Esophagus muscularis mucosa (tissue), 4 donors: ENCODE data around the gene GAB1. TPM values are rescaled to one million over a fixed set of nuclear protein-coding genes. Genes with fewer than 3 reads are reported as not detected.

Experiments used
- DNase-seq: peaks from one replicate; pipeline ENCODE4 v3.0.0-alpha.2; 2017; ENCODE audit errors: extremely low spot score
- H3K27ac ChIP-seq, 4 donors: fragments of 200-600 bp; sonication (generic); replicated peaks in 1 of 4; 1 replicate in 3 of 4; 2 replicates in 1 of 4; pipeline ENCODE4 v1.5.1; 2016 to 2019; ENCODE audit warnings: mild to moderate bottlenecking in 1 of 4
- H3K27me3 ChIP-seq, 4 donors: fragments of 200-600 bp; sonication (generic); one replicate each; pipeline versions ENCODE4 v1.5.1 to v1.6.0; 2016 to 2019
- H3K36me3 ChIP-seq, 4 donors: fragments of 200-600 bp; sonication (generic); one replicate each; pipeline ENCODE4 v1.5.1; 2016 to 2019
- H3K4me1 ChIP-seq, 4 donors: fragments of 200-600 bp; sonication (generic); one replicate each; pipeline ENCODE4 v1.5.1; 2016 to 2019
- H3K4me3 ChIP-seq, 4 donors: fragments of 200-600 bp; sonication (generic); 1 replicate in 2 of 4; 2 replicates in 2 of 4; pipeline ENCODE4 v1.5.1; 2016 to 2019; ENCODE audit warnings: mild to moderate bottlenecking in 4 of 4, moderate library complexity in 1 of 4
- H3K9me3 ChIP-seq, 4 donors: fragments of 200-600 bp; sonication (generic); 1 replicate in 3 of 4; 2 replicates in 1 of 4; pipeline ENCODE4 v1.5.1; 2016 to 2019
- EP300 ChIP-seq: sonication (generic); formaldehyde crosslinking; IDR thresholded peaks from one replicate; pipeline ENCODE4 v1.6.1; 2017; ENCODE audit warnings: antibody characterized with exemption
- POLR2A ChIP-seq: fragments of 450-650 bp; IDR thresholded peaks from one replicate; pipeline ENCODE4 v1.6.1; 2017; ENCODE audit warnings: antibody characterized with exemption, moderate library complexity, mild to moderate bottlenecking, low read depth
- POLR2AphosphoS5 ChIP-seq, 2 donors: sonication (generic); formaldehyde crosslinking; IDR thresholded peaks; one replicate each; pipeline ENCODE4 v1.6.1; 2017; ENCODE audit warnings: antibody characterized with exemption in 2 of 2
- WGBS: methylation state at CpG from one replicate; pipeline ENCODE4 v1.1.5; 2018; 5-methylcytosine and 5-hydroxymethylcytosine counted together
- intact Hi-C: fragments of 100-400 bp; cut with DNase I; formaldehyde crosslinking; loops from one replicate; pipeline ENCODE4 v1.15.1; 2023
- total RNA-seq, 4 donors: library from RNA; depleted of rRNA; stranded (reverse); fragments of >200 nt; gene quantifications; one replicate each; pipeline versions ENCODE4 v1.1.0 to v1.2.1, GENCODE V29; 2016
- TF ChIP-seq, protein P1 (sequence below), 3 experiments: fragments of 200-600 bp in 2 of 3; fragments of 450-650 bp in 1 of 3; sonication (generic) in 2 of 3; IDR thresholded peaks; one replicate each; pipeline ENCODE4 v1.5.1; 2017 to 2019; ENCODE audit warnings: antibody characterized with exemption in 3 of 3, mild to moderate bottlenecking in 2 of 3, moderate library complexity in 1 of 3

GAB1 gene
- total RNA-seq, 4 donors from 2014 or later, result 73.5 to 117 (median 98.8) TPM

DNA sequence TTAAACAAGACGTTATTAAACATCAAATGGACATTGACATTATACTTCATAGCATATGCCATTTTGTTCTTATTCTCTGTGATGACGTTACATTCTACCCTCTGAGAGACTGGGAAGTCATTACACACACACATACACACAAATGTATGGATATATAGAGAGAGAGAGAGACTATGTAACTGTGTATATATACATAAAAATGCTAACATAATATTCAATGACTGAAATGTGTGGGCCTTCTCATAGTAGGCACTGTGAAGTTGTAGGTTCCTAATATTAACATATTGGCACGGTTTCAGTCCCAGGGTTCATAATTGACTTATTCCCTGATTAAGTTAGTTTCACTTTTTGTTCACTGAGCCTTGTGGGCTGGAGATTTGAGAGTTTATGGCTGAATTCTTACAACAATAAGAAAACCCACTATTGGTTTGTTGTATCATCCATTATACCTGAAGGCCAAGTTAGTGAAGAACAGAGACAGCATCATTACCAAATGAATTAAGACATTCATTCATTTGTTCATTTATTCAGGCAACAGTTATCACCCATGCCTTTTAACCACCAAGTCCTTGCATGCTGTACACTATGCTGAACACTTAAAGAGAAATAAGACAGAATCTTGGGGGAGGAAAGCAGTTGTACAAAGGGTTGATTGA is 68.5 kb downstream of the GAB1 start:
- Histone ChIP-seq H3K27ac (peak overlapping the region; percentile 13 to 63 (median 58)), H3K4me1 (peaks cover 82 to 96% (median 85%) of the 10 kb centered on the region in 4 donors), H3K36me3 (no peaks in the 10 kb centered on the region), H3K4me3 (no peak overlapping the region), H3K27me3 (no peaks in the 10 kb centered on the region), H3K9me3 (no peaks in the 10 kb centered on the region)
- no peak for DNase-seq
- TF ChIP-seq POLR2AphosphoS5 (IDR thresholded peaks at IDR 0.05) (no peak), EP300 (no peak), POLR2A (no peak)
- TF ChIP-seq, protein P1, sequence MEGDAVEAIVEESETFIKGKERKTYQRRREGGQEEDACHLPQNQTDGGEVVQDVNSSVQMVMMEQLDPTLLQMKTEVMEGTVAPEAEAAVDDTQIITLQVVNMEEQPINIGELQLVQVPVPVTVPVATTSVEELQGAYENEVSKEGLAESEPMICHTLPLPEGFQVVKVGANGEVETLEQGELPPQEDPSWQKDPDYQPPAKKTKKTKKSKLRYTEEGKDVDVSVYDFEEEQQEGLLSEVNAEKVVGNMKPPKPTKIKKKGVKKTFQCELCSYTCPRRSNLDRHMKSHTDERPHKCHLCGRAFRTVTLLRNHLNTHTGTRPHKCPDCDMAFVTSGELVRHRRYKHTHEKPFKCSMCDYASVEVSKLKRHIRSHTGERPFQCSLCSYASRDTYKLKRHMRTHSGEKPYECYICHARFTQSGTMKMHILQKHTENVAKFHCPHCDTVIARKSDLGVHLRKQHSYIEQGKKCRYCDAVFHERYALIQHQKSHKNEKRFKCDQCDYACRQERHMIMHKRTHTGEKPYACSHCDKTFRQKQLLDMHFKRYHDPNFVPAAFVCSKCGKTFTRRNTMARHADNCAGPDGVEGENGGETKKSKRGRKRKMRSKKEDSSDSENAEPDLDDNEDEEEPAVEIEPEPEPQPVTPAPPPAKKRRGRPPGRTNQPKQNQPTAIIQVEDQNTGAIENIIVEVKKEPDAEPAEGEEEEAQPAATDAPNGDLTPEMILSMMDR (IDR thresholded peaks at IDR 0.05), result no peak
- intact Hi-C loops, result no loop called here
- 76% methylated on average over 3 of the region's 3 CpGs for WGBS

DNA sequence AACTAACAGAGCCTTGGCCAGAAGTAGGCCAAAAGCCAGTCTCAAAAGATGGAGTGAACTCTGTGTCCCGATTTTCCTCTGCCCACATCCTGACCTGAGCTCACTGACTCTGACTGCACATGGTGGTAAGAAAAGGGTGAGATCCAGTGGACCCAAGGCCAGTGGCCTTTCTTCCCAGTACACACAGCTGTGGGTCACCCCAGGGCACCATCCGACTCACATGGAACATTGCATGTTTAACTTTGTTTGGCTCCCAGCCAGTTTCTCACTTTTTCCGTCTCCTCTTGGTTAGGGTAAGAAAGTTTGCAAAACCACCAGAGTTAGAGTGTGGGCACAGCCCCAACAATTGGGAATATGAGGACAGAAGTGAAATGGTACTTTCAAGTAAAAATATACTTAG is 69.8 kb downstream of the GAB1 start:
- 7% methylated on average over 3 of the region's 3 CpGs for WGBS
- peaks cover 91 to 96% (median 94%) of the 10 kb centered on the region in 4 donors for H3K4me1 ChIP-seq
- H3K27ac ChIP-seq, result peak overlapping the region; percentile 48 to 63 (median 58)

DNA sequence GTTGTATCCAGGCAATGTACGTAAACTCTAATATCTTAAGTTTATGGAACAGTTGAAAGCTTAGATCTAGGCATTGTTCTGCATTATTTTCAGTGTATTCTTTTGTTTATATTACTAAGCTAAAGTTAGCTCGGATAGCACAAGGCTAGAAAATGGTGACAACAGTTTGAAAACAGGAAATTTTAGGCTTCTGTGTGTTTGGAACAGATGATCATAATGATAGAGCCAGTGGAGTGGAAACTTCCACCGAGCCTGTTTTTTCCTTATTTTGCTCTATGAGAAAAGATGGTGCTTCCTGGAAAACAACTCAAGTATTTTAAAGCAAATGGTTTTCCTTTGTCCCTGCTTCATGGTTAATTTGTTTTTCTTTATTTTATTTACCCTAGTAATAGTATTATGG is 70.8 kb downstream of the GAB1 start:
- TF ChIP-seq, protein P1 (IDR thresholded peaks at IDR 0.05), result no peak
- no peak for TF ChIP-seq POLR2A
- TF ChIP-seq POLR2AphosphoS5 (IDR thresholded peaks at IDR 0.05), result no peak
- no peak for TF ChIP-seq EP300
- Histone ChIP-seq H3K36me3 (no peaks in the 10 kb centered on the region), H3K4me1 (peaks cover 94 to 100% (median 98%) of the 10 kb centered on the region in 4 donors), H3K27ac (peak overlapping the region; percentile 48 to 63 (median 58)), H3K4me3 (no peak overlapping the region), H3K9me3 (no peaks in the 10 kb centered on the region), H3K27me3 (no peaks in the 10 kb centered on the region)
- 22% methylated on average over 3 of the region's 3 CpGs for WGBS
- no peak for DNase-seq
- intact Hi-C loops, result no loop called here

More for the DNA sequence above, 69.8 kb downstream of the GAB1 start:
- intact Hi-C loops, result no loop called here
- TF ChIP-seq, protein P1 (IDR thresholded peaks at IDR 0.05), result no peak
- TF ChIP-seq POLR2AphosphoS5 (IDR thresholded peaks at IDR 0.05), result peak; percentile 53 to 65
- Histone ChIP-seq H3K36me3 (no peaks in the 10 kb centered on the region), H3K9me3 (no peaks in the 10 kb centered on the region), H3K4me3 (no peak overlapping the region), H3K27me3 (no peaks in the 10 kb centered on the region)
- DNase-seq, result no peak

DNA sequence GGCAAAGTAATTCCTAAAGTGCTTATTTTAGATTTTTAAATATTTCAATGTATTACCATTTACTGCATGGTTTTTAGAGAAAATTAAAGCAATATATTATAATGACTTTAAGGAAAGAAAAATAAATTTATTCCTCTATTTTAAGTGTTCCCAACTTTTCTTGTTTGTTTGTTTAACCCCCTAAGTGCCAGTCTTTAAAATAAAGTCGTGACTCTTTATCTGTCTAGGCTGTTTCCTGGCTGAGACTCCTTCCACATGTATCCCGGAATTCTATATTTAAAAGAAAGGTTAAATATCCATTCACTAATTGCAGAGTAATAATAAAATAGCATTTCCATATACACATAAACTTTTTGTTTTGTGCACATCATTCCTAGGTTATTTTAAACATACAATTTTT is 71.2 kb downstream of the GAB1 start:
- no peaks in the 10 kb centered on the region for H3K36me3 ChIP-seq
- TF ChIP-seq EP300, result no peak
- no peak for TF ChIP-seq POLR2AphosphoS5 (IDR thresholded peaks at IDR 0.05)
- no peak for TF ChIP-seq POLR2A
- TF ChIP-seq, protein P1 (IDR thresholded peaks at IDR 0.05), result no peak
- no peaks in the 10 kb centered on the region for H3K9me3 ChIP-seq
- 56% methylated on average over 2 of the region's 2 CpGs for WGBS
- H3K4me1 ChIP-seq, result peaks cover 91 to 100% (median 98%) of the 10 kb centered on the region in 4 donors
- no peaks in the 10 kb centered on the region for H3K27me3 ChIP-seq
- intact Hi-C loops, result no loop called here
- peak overlapping the region; percentile 48 to 63 (median 58) for H3K27ac ChIP-seq
- DNase-seq, result no peak
- no peak overlapping the region for H3K4me3 ChIP-seq

DNA sequence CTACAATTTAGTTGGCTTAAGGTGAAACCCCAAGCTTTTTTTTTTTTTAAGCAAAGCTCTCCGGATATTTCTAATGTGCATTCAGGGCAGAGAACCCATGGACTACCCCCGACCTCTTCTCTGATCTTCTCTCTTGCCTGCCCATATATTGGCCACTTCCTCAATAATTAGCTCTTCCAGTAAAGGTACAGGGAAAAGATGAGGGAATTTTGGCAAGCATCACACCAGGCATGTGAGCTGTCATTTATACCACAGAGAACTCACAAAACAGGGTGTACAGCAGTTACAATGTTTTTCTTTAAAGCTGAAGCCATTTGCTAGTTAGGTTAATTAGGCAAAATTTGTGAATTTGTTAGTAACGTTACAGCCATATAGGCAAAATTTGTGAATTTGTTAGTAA is 73.3 kb downstream of the GAB1 start:
- H3K9me3 ChIP-seq, result no peaks in the 10 kb centered on the region
- intact Hi-C loops, result no loop called here
- TF ChIP-seq, protein P1 (IDR thresholded peaks at IDR 0.05), result no peak
- TF ChIP-seq POLR2AphosphoS5 (IDR thresholded peaks at IDR 0.05), result no peak
- no peak for TF ChIP-seq POLR2A
- TF ChIP-seq EP300, result no peak
- DNase-seq, result no peak
- H3K27me3 ChIP-seq, result no peaks in the 10 kb centered on the region
- WGBS, result 89% methylated on average over 3 of the region's 3 CpGs
- H3K27ac ChIP-seq, result peak overlapping the region; percentile 6 to 59 (median 57)
- H3K36me3 ChIP-seq, result no peaks in the 10 kb centered on the region
- peaks cover 72 to 98% (median 91%) of the 10 kb centered on the region in 4 donors for H3K4me1 ChIP-seq
- no peak overlapping the region for H3K4me3 ChIP-seq
